HepG2 (cell line): ENCODE data around the gene PTPRU. TPM values are rescaled to one million over a fixed set of nuclear protein-coding genes. Genes with fewer than 3 reads are reported as not detected.

Source experiments
- ATF1 ChIP-seq: IDR thresholded peaks from 2 replicates; pipeline ENCODE4 v1.6.1; 2016; ENCODE audit warnings: mild to moderate bottlenecking, control low read depth
- CREM ChIP-seq, 2 experiments: sonication (generic) in 1 of 2; formaldehyde crosslinking in 1 of 2; IDR thresholded peaks; 2 replicates each; pipeline versions ENCODE4 v1.4.0 to v1.6.1; 2016 to 2020; ENCODE audit warnings: antibody characterized with exemption in 1 of 2, mild to moderate bottlenecking in 1 of 2, missing genetic modification reagents in 1 of 2
- DMAP1 ChIP-seq: IDR thresholded peaks from 2 replicates; pipeline ENCODE4 v1.6.1; 2016
- DNMT3B ChIP-seq: conservative IDR thresholded peaks from 2 replicates; pipeline ENCODE4 v1.6.1; 2016; ENCODE audit warnings: missing biosample characterization, control low read depth
- EHMT2 ChIP-seq: fragments of 200-600 bp; sonication (generic); IDR thresholded peaks from 2 replicates; pipeline ENCODE4 v1.7.0; 2017; ENCODE audit warnings: antibody characterized with exemption, low read depth, low read length, borderline replicate concordance
- FOXA1 ChIP-seq, 2 experiments: fragments of 450-650 bp in 1 of 2; sonication (generic) in 1 of 2; formaldehyde crosslinking in 1 of 2; IDR thresholded peaks; 2 replicates each; pipeline versions ENCODE4 v1.4.0 to v1.6.1; 2016 to 2020; ENCODE audit warnings: missing genetic modification reagents in 1 of 2
- FOXM1 ChIP-seq: sonication (generic); formaldehyde crosslinking; IDR thresholded peaks from 2 replicates; pipeline ENCODE4 v1.5.0; 2020; ENCODE audit warnings: missing genetic modification reagents
- NFATC3 ChIP-seq: sonication (generic); formaldehyde crosslinking; IDR thresholded peaks from 2 replicates; pipeline ENCODE4 v1.5.1; 2020; ENCODE audit warnings: mild to moderate bottlenecking, missing genetic modification reagents
- NPAS2 ChIP-seq: sonication (generic); formaldehyde crosslinking; IDR thresholded peaks from 2 replicates; pipeline ENCODE4 v1.8.0; 2022; ENCODE audit warnings: mild to moderate bottlenecking, missing genetic modification reagents, borderline replicate concordance
- RNF2 ChIP-seq: fragments of 450-650 bp; conservative IDR thresholded peaks from 2 replicates; pipeline ENCODE4 v1.6.1; 2016; ENCODE audit warnings: low read depth
- RORA ChIP-seq: sonication (generic); formaldehyde crosslinking; IDR thresholded peaks from 2 replicates; pipeline ENCODE4 v1.5.0; 2020; ENCODE audit warnings: mild to moderate bottlenecking, missing genetic modification reagents, moderate library complexity
- SNAI1 ChIP-seq: sonication (generic); formaldehyde crosslinking; IDR thresholded peaks from 2 replicates; pipeline ENCODE4 v1.5.0; 2020; ENCODE audit warnings: mild to moderate bottlenecking, missing genetic modification reagents, borderline replicate concordance
- TIGD3 ChIP-seq: sonication (generic); formaldehyde crosslinking; IDR thresholded peaks from 2 replicates; pipeline ENCODE4 v1.5.1; 2020; ENCODE audit warnings: mild to moderate bottlenecking, missing genetic modification reagents, borderline replicate concordance
- ZNF143 ChIP-seq: sonication (generic); formaldehyde crosslinking; IDR thresholded peaks from 2 replicates; pipeline ENCODE4 v1.4.0; 2020; ENCODE audit warnings: missing genetic modification reagents
- ZNF180 ChIP-seq: sonication (generic); formaldehyde crosslinking; IDR thresholded peaks from 2 replicates; pipeline ENCODE4 v1.4.0; 2020; ENCODE audit warnings: low read depth, missing genetic modification reagents, borderline replicate concordance
- ZNF235 ChIP-seq: sonication (generic); formaldehyde crosslinking; IDR thresholded peaks from 2 replicates; pipeline ENCODE4 v1.8.1; 2023; ENCODE audit warnings: mild to moderate bottlenecking, missing genetic modification reagents, borderline replicate concordance
- ZNF296 ChIP-seq: sonication (generic); formaldehyde crosslinking; conservative IDR thresholded peaks from 2 replicates; pipeline ENCODE4 v1.5.0; 2020; ENCODE audit warnings: mild to moderate bottlenecking, missing genetic modification reagents
- ZNF546 ChIP-seq: sonication (generic); formaldehyde crosslinking; conservative IDR thresholded peaks from 2 replicates; pipeline ENCODE4 v1.8.1; 2023; ENCODE audit warnings: mild to moderate bottlenecking, missing genetic modification reagents
- ZNF552 ChIP-seq: sonication (generic); formaldehyde crosslinking; IDR thresholded peaks from 2 replicates; pipeline ENCODE4 v1.9.0; 2022; ENCODE audit warnings: missing genetic modification reagents, mild to moderate bottlenecking, borderline replicate concordance
- ZNF564 ChIP-seq: sonication (generic); formaldehyde crosslinking; IDR thresholded peaks from 2 replicates; pipeline ENCODE4 v1.8.1; 2023; ENCODE audit warnings: mild to moderate bottlenecking, missing genetic modification reagents
- ZNF574 ChIP-seq: sonication (generic); formaldehyde crosslinking; IDR thresholded peaks from 2 replicates; pipeline ENCODE4 v1.4.0; 2020; ENCODE audit warnings: missing genetic modification reagents
- ZNF724P ChIP-seq: sonication (generic); formaldehyde crosslinking; IDR thresholded peaks from 2 replicates; pipeline ENCODE4 v1.8.0; 2022; ENCODE audit warnings: missing genetic modification reagents, borderline replicate concordance
- polyA plus RNA-seq, 8 experiments: library from polyadenylated mRNA; depleted of rRNA in 3 of 8; stranded (reverse) in 7 of 8; unstranded in 1 of 8; fragments of >200 nt; fragmentation: Illumina TruSeq in 4 of 8; extraction: Trizol in 4 of 8; gene quantifications; 2 replicates each; pipeline versions ENCODE4 v1.2.1 to v1.2.3, GENCODE V29; 2011 to 2016; ENCODE audit warnings: low read depth in 4 of 8, missing spikeins in 1 of 8, mixed read lengths in 1 of 8; ENCODE audit not compliant: insufficient read depth in 1 of 8
- total RNA-seq, 5 experiments: library from RNA; depleted of rRNA; stranded (reverse); fragments of >200 nt; fragmentation: Illumina TruSeq; extraction: Trizol; gene quantifications; 2 replicates each; pipeline ENCODE4 v1.2.3, GENCODE V29; 2016; ENCODE audit warnings: low read depth in 1 of 5
- TF ChIP-seq, protein P1 (sequence below): sonication (generic); formaldehyde crosslinking; conservative IDR thresholded peaks from 2 replicates; pipeline ENCODE4 v1.5.0; 2020; ENCODE audit warnings: missing genetic modification reagents
- TF ChIP-seq, protein P2 (sequence below): sonication (generic); formaldehyde crosslinking; IDR thresholded peaks from 2 replicates; pipeline ENCODE4 v1.5.1; 2020; ENCODE audit warnings: missing genetic modification reagents, mild to moderate bottlenecking, borderline replicate concordance
- TF ChIP-seq, protein P3 (sequence below): sonication (generic); formaldehyde crosslinking; IDR thresholded peaks from 2 replicates; pipeline ENCODE4 v1.5.0; 2020; ENCODE audit warnings: missing genetic modification reagents

Gene PTPRU
- total and polyA plus RNA-seq, 2 of the 13 experiments (the other 11 are each of a cell fraction or from before 2014, with no cell fraction given): 21.6 to 22.3 TPM

GRCh38 chr1:29238620-29239002, 2.3 kb downstream of the PTPRU start (continued):
- TF ChIP-seq, protein P1, sequence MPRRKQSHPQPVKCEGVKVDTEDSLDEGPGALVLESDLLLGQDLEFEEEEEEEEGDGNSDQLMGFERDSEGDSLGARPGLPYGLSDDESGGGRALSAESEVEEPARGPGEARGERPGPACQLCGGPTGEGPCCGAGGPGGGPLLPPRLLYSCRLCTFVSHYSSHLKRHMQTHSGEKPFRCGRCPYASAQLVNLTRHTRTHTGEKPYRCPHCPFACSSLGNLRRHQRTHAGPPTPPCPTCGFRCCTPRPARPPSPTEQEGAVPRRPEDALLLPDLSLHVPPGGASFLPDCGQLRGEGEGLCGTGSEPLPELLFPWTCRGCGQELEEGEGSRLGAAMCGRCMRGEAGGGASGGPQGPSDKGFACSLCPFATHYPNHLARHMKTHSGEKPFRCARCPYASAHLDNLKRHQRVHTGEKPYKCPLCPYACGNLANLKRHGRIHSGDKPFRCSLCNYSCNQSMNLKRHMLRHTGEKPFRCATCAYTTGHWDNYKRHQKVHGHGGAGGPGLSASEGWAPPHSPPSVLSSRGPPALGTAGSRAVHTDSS (CRISPR knock-in tag): no peak
- no peak for TF ChIP-seq ZNF296 (CRISPR knock-in tag)
- TF ChIP-seq ZNF143: no peak
- peak; percentile 27; the same call in 1 of the 2 replicates for TF ChIP-seq ZNF564 (CRISPR knock-in tag)
- TF ChIP-seq ATF1 (CRISPR knock-in tag): no peak
- TF ChIP-seq NFATC3 (CRISPR knock-in tag): no peak
- no peak for TF ChIP-seq TIGD3 (CRISPR knock-in tag)
- TF ChIP-seq DMAP1: no peak
- TF ChIP-seq EHMT2: no peak
- TF ChIP-seq CREM (IDR thresholded peaks at IDR 0.05): no peak
- no peak for TF ChIP-seq CREM (CRISPR knock-in tag; IDR thresholded peaks at IDR 0.05)
- TF ChIP-seq ZNF552 (CRISPR knock-in tag): no peak
- TF ChIP-seq ZNF235: no peak
- TF ChIP-seq FOXM1 (CRISPR knock-in tag): no peak
- TF ChIP-seq RNF2: no peak
- TF ChIP-seq, protein P2, sequence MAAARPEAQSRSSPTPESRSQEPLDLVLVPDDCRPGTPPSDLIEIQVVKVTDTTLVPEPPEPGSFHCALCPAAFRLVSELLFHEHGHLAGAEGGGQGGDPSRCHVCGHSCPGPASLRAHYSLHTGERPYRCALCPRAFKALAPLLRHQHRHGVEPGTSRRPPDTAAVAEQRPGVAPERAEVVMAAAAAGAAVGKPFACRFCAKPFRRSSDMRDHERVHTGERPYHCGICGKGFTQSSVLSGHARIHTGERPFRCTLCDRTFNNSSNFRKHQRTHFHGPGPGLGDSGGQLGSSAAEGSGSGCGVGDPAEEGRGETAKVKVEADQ: no peak
- TF ChIP-seq ZNF546 (CRISPR knock-in tag): no peak
- TF ChIP-seq ZNF574: no peak
- TF ChIP-seq NPAS2 (CRISPR knock-in tag): no peak
- TF ChIP-seq SNAI1 (CRISPR knock-in tag): peak; percentile 62; the same call in 1 of the 2 replicates
- no peak for TF ChIP-seq ZNF724P (CRISPR knock-in tag)
- no peak for TF ChIP-seq FOXA1 (IDR thresholded peaks at IDR 0.05)
- no peak for TF ChIP-seq FOXA1 (CRISPR knock-in tag; IDR thresholded peaks at IDR 0.05)
- TF ChIP-seq DNMT3B (CRISPR knock-in tag): no peak
- TF ChIP-seq ZNF180: no peak
- TF ChIP-seq, protein P3, sequence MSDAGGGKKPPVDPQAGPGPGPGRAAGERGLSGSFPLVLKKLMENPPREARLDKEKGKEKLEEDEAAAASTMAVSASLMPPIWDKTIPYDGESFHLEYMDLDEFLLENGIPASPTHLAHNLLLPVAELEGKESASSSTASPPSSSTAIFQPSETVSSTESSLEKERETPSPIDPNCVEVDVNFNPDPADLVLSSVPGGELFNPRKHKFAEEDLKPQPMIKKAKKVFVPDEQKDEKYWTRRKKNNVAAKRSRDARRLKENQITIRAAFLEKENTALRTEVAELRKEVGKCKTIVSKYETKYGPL (CRISPR knock-in tag): no peak
- no peak for TF ChIP-seq RORA (CRISPR knock-in tag)
